Measurements from ENCODE around the gene GAREM1.

Gene GAREM1

DNA sequence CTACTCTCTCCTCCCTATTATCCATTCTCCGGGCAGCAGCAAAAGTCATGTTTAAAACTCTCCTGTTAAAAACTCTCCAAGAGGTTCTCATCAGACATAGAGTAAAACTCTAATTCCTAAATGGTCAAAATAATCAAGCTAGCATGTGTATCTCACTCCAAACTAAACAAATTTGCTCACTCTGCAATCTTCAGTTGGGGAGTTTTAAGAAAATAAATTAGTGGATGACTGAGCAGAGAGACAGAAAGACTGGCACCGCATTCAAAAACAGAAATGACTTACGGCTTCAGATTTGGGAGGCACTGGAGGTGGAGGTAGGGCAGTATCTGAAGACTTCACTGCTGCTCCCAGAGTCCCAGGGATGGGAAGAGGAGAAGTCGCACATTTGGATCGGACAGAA lies 183.9 kb downstream of the GAREM1 start:
- Histone ChIP-seq H3K9ac (ENCODE audit: low read length) (no peak overlapping the region), H2AFZ (ENCODE audit: low read depth, low read length) (no peak overlapping the region), H3K27me3 (ENCODE audit: low read depth, low read length) (no peaks in the 10 kb centered on the region), H3K36me3 (replicated peaks; ENCODE audit: low read depth, low read length) (no peaks in the 10 kb centered on the region), H3K79me2 (ENCODE audit: low read length) (no peaks in the 10 kb centered on the region), H3K4me2 (ENCODE audit: low read length) (no peak overlapping the region), H3K9me3 (ENCODE audit: insufficient read depth, low read length) (no peaks in the 10 kb centered on the region), H3K27ac (ENCODE audit: low read length) (no peak overlapping the region), H3K4me1 (ENCODE audit: low read length) (no peaks in the 10 kb centered on the region), H4K20me1 (ENCODE audit: insufficient read depth, low read length) (no peaks in the 10 kb centered on the region), H3K4me3 (ENCODE audit: low read length) (no peak overlapping the region)
- TF ChIP-seq EZH2phosphoT487 (IDR thresholded peaks at IDR 0.05; ENCODE audit: low read depth) = no peak
- TF ChIP-seq, protein P1, sequence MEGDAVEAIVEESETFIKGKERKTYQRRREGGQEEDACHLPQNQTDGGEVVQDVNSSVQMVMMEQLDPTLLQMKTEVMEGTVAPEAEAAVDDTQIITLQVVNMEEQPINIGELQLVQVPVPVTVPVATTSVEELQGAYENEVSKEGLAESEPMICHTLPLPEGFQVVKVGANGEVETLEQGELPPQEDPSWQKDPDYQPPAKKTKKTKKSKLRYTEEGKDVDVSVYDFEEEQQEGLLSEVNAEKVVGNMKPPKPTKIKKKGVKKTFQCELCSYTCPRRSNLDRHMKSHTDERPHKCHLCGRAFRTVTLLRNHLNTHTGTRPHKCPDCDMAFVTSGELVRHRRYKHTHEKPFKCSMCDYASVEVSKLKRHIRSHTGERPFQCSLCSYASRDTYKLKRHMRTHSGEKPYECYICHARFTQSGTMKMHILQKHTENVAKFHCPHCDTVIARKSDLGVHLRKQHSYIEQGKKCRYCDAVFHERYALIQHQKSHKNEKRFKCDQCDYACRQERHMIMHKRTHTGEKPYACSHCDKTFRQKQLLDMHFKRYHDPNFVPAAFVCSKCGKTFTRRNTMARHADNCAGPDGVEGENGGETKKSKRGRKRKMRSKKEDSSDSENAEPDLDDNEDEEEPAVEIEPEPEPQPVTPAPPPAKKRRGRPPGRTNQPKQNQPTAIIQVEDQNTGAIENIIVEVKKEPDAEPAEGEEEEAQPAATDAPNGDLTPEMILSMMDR (IDR thresholded peaks at IDR 0.05; ENCODE audit: low read depth, low read length) = no peak

DNA sequence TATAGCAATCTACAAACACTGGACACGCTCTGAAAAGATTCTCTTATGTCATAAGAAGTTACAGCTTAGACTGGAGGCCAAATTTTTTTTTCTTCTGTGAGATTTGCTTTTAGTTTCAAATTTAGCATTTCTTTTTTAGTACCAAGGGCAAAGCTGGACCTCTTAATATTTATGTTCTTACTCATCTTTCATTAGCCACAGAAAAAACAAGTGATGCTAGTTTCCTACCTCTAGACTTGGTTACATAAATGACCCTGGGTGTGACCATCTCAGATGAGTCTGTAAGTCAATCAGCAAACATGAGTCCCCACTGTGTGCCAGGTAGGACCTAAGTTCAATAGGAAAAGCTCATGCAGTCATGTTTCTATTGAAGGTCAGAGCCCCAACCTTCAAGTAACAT lies 186.4 kb downstream of the GAREM1 start:
- Histone ChIP-seq H3K9ac (ENCODE audit: low read length) (no peak overlapping the region), H3K27me3 (ENCODE audit: low read depth, low read length) (no peaks in the 10 kb centered on the region), H3K9me3 (ENCODE audit: insufficient read depth, low read length) (no peaks in the 10 kb centered on the region), H3K79me2 (ENCODE audit: low read length) (no peaks in the 10 kb centered on the region), H3K27ac (ENCODE audit: low read length) (no peak overlapping the region), H3K4me2 (ENCODE audit: low read length) (no peak overlapping the region), H3K36me3 (replicated peaks; ENCODE audit: low read depth, low read length) (no peaks in the 10 kb centered on the region), H4K20me1 (ENCODE audit: insufficient read depth, low read length) (no peaks in the 10 kb centered on the region), H3K4me1 (ENCODE audit: low read length) (no peaks in the 10 kb centered on the region), H2AFZ (ENCODE audit: low read depth, low read length) (no peak overlapping the region), H3K4me3 (ENCODE audit: low read length) (no peak overlapping the region)
- TF ChIP-seq, protein P1 (IDR thresholded peaks at IDR 0.05; ENCODE audit: low read depth, low read length) = no peak
- TF ChIP-seq EZH2phosphoT487 (IDR thresholded peaks at IDR 0.05; ENCODE audit: low read depth) = no peak

DNA sequence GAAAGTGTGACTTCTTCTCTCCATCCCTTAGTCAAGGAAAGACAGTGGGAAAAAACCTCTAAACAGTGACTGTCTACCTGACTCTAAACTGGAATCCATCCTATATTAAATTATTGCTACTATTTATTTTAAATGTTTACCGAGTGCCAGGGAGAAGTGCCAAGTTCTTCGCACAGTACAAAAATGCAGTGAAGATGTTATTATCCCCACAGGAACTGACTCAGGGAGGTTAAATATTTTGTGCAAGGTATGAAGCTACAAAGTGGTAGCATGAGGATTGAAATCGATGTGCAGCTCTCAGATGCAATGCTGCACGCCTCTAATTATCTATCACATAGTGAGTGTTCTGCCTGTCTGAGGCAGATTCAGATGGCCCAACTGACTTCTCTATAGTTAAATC lies 189.8 kb downstream of the GAREM1 start:
- Histone ChIP-seq H3K4me1 (ENCODE audit: low read length) (no peaks in the 10 kb centered on the region), H3K79me2 (ENCODE audit: low read length) (no peaks in the 10 kb centered on the region), H3K27ac (ENCODE audit: low read length) (no peak overlapping the region), H3K9me3 (ENCODE audit: insufficient read depth, low read length) (no peaks in the 10 kb centered on the region), H3K4me3 (ENCODE audit: low read length) (no peak overlapping the region), H3K27me3 (ENCODE audit: low read depth, low read length) (no peaks in the 10 kb centered on the region), H3K9ac (ENCODE audit: low read length) (no peak overlapping the region), H2AFZ (ENCODE audit: low read depth, low read length) (no peak overlapping the region), H3K4me2 (ENCODE audit: low read length) (no peak overlapping the region), H3K36me3 (replicated peaks; ENCODE audit: low read depth, low read length) (no peaks in the 10 kb centered on the region), H4K20me1 (ENCODE audit: insufficient read depth, low read length) (no peaks in the 10 kb centered on the region)
- TF ChIP-seq, protein P1 (IDR thresholded peaks at IDR 0.05; ENCODE audit: low read depth, low read length) = no peak
- TF ChIP-seq EZH2phosphoT487 (IDR thresholded peaks at IDR 0.05; ENCODE audit: low read depth) = no peak

DNA sequence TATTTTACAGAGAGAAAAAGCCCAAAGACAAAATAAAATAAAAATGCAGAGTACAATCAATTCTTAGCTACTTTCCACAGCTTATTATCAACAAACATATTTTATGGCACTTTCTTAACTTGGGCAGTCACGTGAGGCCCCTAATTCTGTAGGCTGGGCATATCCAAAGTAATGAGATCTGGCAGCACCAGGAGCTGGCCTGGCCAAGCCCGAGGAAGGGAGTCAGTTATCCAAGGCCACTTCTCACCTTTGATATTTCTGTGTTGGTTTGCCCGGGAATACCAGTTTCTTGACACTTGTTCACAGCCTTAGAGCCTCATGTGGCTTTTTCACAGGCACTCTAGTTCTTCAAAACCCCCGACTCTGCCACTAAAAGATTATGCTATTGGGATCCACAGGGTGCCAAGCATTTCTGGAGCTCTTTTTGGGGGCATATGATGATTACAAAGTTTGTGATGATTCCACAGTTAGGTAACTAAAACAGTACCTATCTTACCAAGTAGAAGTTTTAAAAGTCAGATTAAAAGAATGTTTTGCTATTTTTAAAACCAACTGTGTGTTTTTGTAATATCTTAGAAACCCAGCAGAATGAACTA lies 190.4 kb downstream of the GAREM1 start:
- Histone ChIP-seq H3K4me2 (ENCODE audit: low read length) (no peak overlapping the region), H2AFZ (ENCODE audit: low read depth, low read length) (no peak overlapping the region), H3K27me3 (ENCODE audit: low read depth, low read length) (no peaks in the 10 kb centered on the region), H3K9me3 (ENCODE audit: insufficient read depth, low read length) (no peaks in the 10 kb centered on the region), H3K9ac (ENCODE audit: low read length) (no peak overlapping the region), H3K79me2 (ENCODE audit: low read length) (no peaks in the 10 kb centered on the region), H4K20me1 (ENCODE audit: insufficient read depth, low read length) (no peaks in the 10 kb centered on the region), H3K4me3 (ENCODE audit: low read length) (no peak overlapping the region), H3K36me3 (replicated peaks; ENCODE audit: low read depth, low read length) (no peaks in the 10 kb centered on the region), H3K4me1 (ENCODE audit: low read length) (no peaks in the 10 kb centered on the region), H3K27ac (ENCODE audit: low read length) (no peak overlapping the region)
- TF ChIP-seq, protein P1 (IDR thresholded peaks at IDR 0.05; ENCODE audit: low read depth, low read length) = no peak
- no peak for TF ChIP-seq EZH2phosphoT487 (IDR thresholded peaks at IDR 0.05; ENCODE audit: low read depth)
